Endothelial cell of umbilical vein (primary cell): ENCODE results near the gene PRPF19. TPM values are rescaled to one million over a fixed set of nuclear protein-coding genes. Genes with fewer than 3 reads are reported as not detected.

Experiments used
- BruUV-seq: library from RNA; stranded (reverse); fragments of 400-500 nt; replicated peaks from 2 replicates; lab custom pipeline; 2021; lab: Mats Ljungman, UMichigan
- CTCF ChIA-PET: fragments of 300-600, 350-600 bp; sonication (Branson Sonifier 250); formaldehyde crosslinking; loops from one replicate; lab custom pipeline; 2021; ENCODE audit warnings: antibody characterized with exemption, inconsistent platforms; lab: Charles Lee
- POLR2A ChIA-PET: fragments of 300-600, 350-600 bp; sonication (Branson Sonifier 250); formaldehyde crosslinking; loops from one replicate; lab custom pipeline; 2021; ENCODE audit warnings: antibody characterized with exemption, inconsistent platforms; lab: Charles Lee
- DNase-seq: peaks from one replicate; pipeline ENCODE4 v3.0.0-alpha.2; 2011; ENCODE audit warnings: low read depth, low spot score
- FAIRE-seq: peaks from 2 replicates; lab custom pipeline; 2011; peaks lifted over from hg19 to GRCh38; lab: Jason Lieb, UNC
- H2AFZ ChIP-seq: 2 replicates; pipeline ENCODE4 v1.6.0; 2012; ENCODE audit warnings: low read depth, low read length, control low read depth, inconsistent platforms
- H3K27ac ChIP-seq: 2 replicates; pipeline ENCODE4 v1.5.1; 2011; ENCODE audit warnings: low read depth, mild to moderate bottlenecking, control low read depth, low read length, moderate library complexity; ENCODE audit not compliant: insufficient read depth
- H3K27me3 ChIP-seq, 2 experiments: 2 replicates each; pipeline versions ENCODE4 v1.6.0 to v1.6.1; 2011; ENCODE audit warnings: low read length in 2 of 2, mixed read lengths in 1 of 2; ENCODE audit not compliant: control insufficient read depth in 2 of 2, insufficient read depth in 2 of 2
- H3K36me3 ChIP-seq, 2 experiments: 2 replicates in 1 of 2; 3 replicates in 1 of 2; pipeline ENCODE4 v1.5.1; 2011; ENCODE audit warnings: low read length in 2 of 2, mild to moderate bottlenecking in 1 of 2, moderate library complexity in 1 of 2; ENCODE audit not compliant: control insufficient read depth in 2 of 2, insufficient read depth in 2 of 2; ENCODE audit errors: extremely low read depth in 1 of 2
- H3K4me1 ChIP-seq: 3 replicates; pipeline ENCODE4 v1.5.1; 2011; ENCODE audit warnings: mild to moderate bottlenecking, low read length; ENCODE audit not compliant: control insufficient read depth, insufficient read depth; ENCODE audit errors: extremely low read depth
- H3K4me2 ChIP-seq: 2 replicates; pipeline ENCODE4 v1.6.1; 2011; ENCODE audit warnings: low read length, control low read depth, mixed read lengths; ENCODE audit not compliant: insufficient read depth
- H3K4me3 ChIP-seq, 3 experiments: fragments of 200-600 bp in 1 of 3; sonication (generic), shearing (Covaris generic) in 1 of 3; replicated peaks in 1 of 3; 2 replicates each; pipeline ENCODE4 v1.5.1; 2011 to 2016; ENCODE audit warnings: control low read depth in 3 of 3, low read length in 3 of 3, mild to moderate bottlenecking in 2 of 3, inconsistent platforms in 1 of 3, low read depth in 1 of 3, moderate library complexity in 1 of 3; ENCODE audit not compliant: insufficient read depth in 1 of 3
- H3K79me2 ChIP-seq: 2 replicates; pipeline ENCODE4 v1.6.0; 2012; ENCODE audit warnings: low read length, inconsistent platforms; ENCODE audit not compliant: control insufficient read depth, insufficient read depth
- H3K9ac ChIP-seq: replicated peaks from 2 replicates; pipeline ENCODE3; 2011; ENCODE audit warnings: low read length, control low read depth; ENCODE audit not compliant: insufficient read depth; ENCODE audit errors: extremely low read depth
- H3K9me1 ChIP-seq: replicated peaks from 3 replicates; pipeline ENCODE4 v1.6.0; 2011; ENCODE audit warnings: mild to moderate bottlenecking, low read length; ENCODE audit not compliant: control insufficient read depth, insufficient read depth; ENCODE audit errors: extremely low read depth
- H3K9me3 ChIP-seq: replicated peaks from 2 replicates; pipeline ENCODE4 v1.5.1; 2012; ENCODE audit warnings: low read length, inconsistent platforms; ENCODE audit not compliant: control insufficient read depth, insufficient read depth
- H4K20me1 ChIP-seq: replicated peaks from 2 replicates; pipeline ENCODE3; 2011; ENCODE audit warnings: mild to moderate bottlenecking, low read length; ENCODE audit not compliant: control insufficient read depth, insufficient read depth; ENCODE audit errors: extremely low read depth
- CTCF ChIP-seq, 2 donors: IDR thresholded peaks; 1 replicate in 1 of 2; 2 replicates in 1 of 2; pipeline ENCODE4 v1.5.1; 2011; ENCODE audit warnings: low read length in 2 of 2, mild to moderate bottlenecking in 2 of 2, moderate library complexity in 2 of 2, control low read depth in 1 of 2, inconsistent platforms in 1 of 2, low read depth in 1 of 2; ENCODE audit not compliant: insufficient read depth in 1 of 2; ENCODE audit errors: extremely low read depth in 1 of 2
- FOS ChIP-seq: IDR thresholded peaks from 2 replicates; pipeline ENCODE4 v1.6.1; 2011; ENCODE audit warnings: mild to moderate bottlenecking, low read length, moderate library complexity, borderline replicate concordance; ENCODE audit not compliant: insufficient read depth
- GATA2 ChIP-seq: IDR thresholded peaks from 2 replicates; pipeline ENCODE4 v1.7.0; 2011; ENCODE audit warnings: low read depth, mild to moderate bottlenecking, moderate library complexity, mixed read lengths, low read length; ENCODE audit not compliant: insufficient read length, insufficient read depth
- MAX ChIP-seq: IDR thresholded peaks from 2 replicates; pipeline ENCODE4 v1.6.1; 2011; ENCODE audit not compliant: insufficient read depth, insufficient read length
- MYC ChIP-seq: IDR thresholded peaks from one replicate; pipeline ENCODE4 v1.6.1; 2011; ENCODE audit warnings: mild to moderate bottlenecking, low read depth, low read length
- POLR2A ChIP-seq: IDR thresholded peaks from 2 replicates; pipeline ENCODE4 v1.6.1; 2012; ENCODE audit warnings: low read depth, mild to moderate bottlenecking, control low read depth, low read length
- POLR2AphosphoS5 ChIP-seq: IDR thresholded peaks from 2 replicates; pipeline ENCODE4 v1.6.1; 2012; ENCODE audit warnings: low read depth, mild to moderate bottlenecking, control low read depth, low read length, moderate library complexity; ENCODE audit not compliant: insufficient read depth
- dilution Hi-C: fragments of 300-500 bp; cut with MboI; formaldehyde crosslinking; loops from one replicate; pipeline ENCODE4 v1.15.0; 2019; ENCODE audit warnings: low sequenced_read_pairs; ENCODE audit not compliant: extremely low pct_ligation_motif_present
- intact Hi-C: fragments of 100-400 bp; cut with micrococcal nuclease; formaldehyde crosslinking; loops from one replicate; pipeline ENCODE4 v1.10.0; 2022
- polyA plus RNA-seq, 4 experiments: library from polyadenylated mRNA; depleted of rRNA in 3 of 4; stranded (reverse) in 3 of 4; unstranded in 1 of 4; fragments of >200 nt; gene quantifications; 2 replicates each; pipeline versions ENCODE4 v1.2.1 to v1.2.3, GENCODE V29; 2011 to 2012; ENCODE audit warnings: missing spikeins in 1 of 4
- total RNA-seq: library from RNA; stranded (reverse); gene quantifications from 2 replicates; pipeline ENCODE4 v1.2.3, GENCODE V29; 2021

Gene PRPF19
- total and polyA plus RNA-seq, 2 donors (not counting 3 experiments of a cell fraction or from before 2014, with no cell fraction given) = 97.1 to 126 TPM

GRCh38 chr11:60860943-60861342 lies 45.4 kb downstream of the PRPF19 start:
- Histone ChIP-seq H3K9me1 (no peaks in the 10 kb centered on the region), H3K4me1 (no peaks in the 10 kb centered on the region), H3K9me3 (no peaks in the 10 kb centered on the region), H2AFZ (no peak overlapping the region), H3K27ac (no peak overlapping the region), H3K9ac (no peak overlapping the region), H3K4me3 (no peak overlapping the region), H3K27me3 (no peaks in the 10 kb centered on the region), H3K4me2 (no peak overlapping the region), H3K36me3 (no peaks in the 10 kb centered on the region), H3K79me2 (no peaks in the 10 kb centered on the region), H4K20me1 (no peaks in the 10 kb centered on the region)
- ChIA-PET POLR2A (no interaction called here), CTCF (interaction anchor here (0.9 to 2.1 kb wide), 5 partner anchors 11 to 85 kb away, joined by 3 to 10 read pairs (median 4); no protein-coding TSS in a partner anchor)
- no TSS peak for BruUV-seq
- FAIRE-seq (no peak), DNase-seq (no peak)
- intact Hi-C loops = no loop called here
- dilution Hi-C loops = no loop called here
- no peak for TF ChIP-seq MYC
- TF ChIP-seq POLR2AphosphoS5 = no peak
- TF ChIP-seq MAX = no peak
- no peak for TF ChIP-seq GATA2
- no peak for TF ChIP-seq FOS
- TF ChIP-seq CTCF (IDR thresholded peaks at IDR 0.05; ENCODE audit: extremely low read depth in 1 of 2, insufficient read depth in 1 of 2, low read depth in 1 of 2, low read length in 2 of 2) = no peak
- no peak for TF ChIP-seq POLR2A
